ENCODE data around the gene MTHFD1L.

MTHFD1L gene

GRCh38 chr6:151010071-151010470 is 144.6 kb downstream of the MTHFD1L start:
- POLR2A ChIA-PET = no interaction called here
- DNase-seq (ENCODE audit: extremely low spot score) = no peak
- CTCF ChIA-PET = interaction anchor here (0.6 to 0.7 kb wide), 2 partner anchors 237 to 353 kb away, joined by 3 to 5 read pairs; no protein-coding TSS in a partner anchor

GRCh38 chr6:151012321-151013294 is 147.1 kb downstream of the MTHFD1L start:
- no peak for DNase-seq (ENCODE audit: extremely low spot score)
- CTCF ChIA-PET = interaction anchor here (0.6 to 3.6 kb wide), 6 partner anchors 14 to 362 kb away, joined by 3 to 42 read pairs (median 4); no protein-coding TSS in a partner anchor
- TF ChIP-seq FOXM1 (IDR thresholded peaks at IDR 0.05; ENCODE audit: borderline replicate concordance) (no peak), ZNF384 (IDR thresholded peaks at IDR 0.05) (no peak), SUZ12 (IDR thresholded peaks at IDR 0.05) (no peak), FOXK2 (IDR thresholded peaks at IDR 0.05) (no peak), LEF1 (IDR thresholded peaks at IDR 0.05; ENCODE audit: borderline replicate concordance) (no peak)
- POLR2A ChIA-PET = no interaction called here

More at GRCh38 chr6:151010071-151010470, 144.6 kb downstream of the MTHFD1L start:
- TF ChIP-seq FOXA1 (IDR thresholded peaks at IDR 0.05) (no peak), PKNOX1 (IDR thresholded peaks at IDR 0.05) (no peak), LEF1 (IDR thresholded peaks at IDR 0.05; ENCODE audit: borderline replicate concordance) (no peak), L3MBTL2 (conservative IDR thresholded peaks at IDR 0.05) (no peak)

- peak; percentile 77 for DNase-seq (ENCODE audit: extremely low spot score)
- ChIA-PET POLR2A (interaction anchor here (1.0 kb wide), 1 partner anchor 375 kb away, joined by 4 read pairs; no protein-coding TSS in a partner anchor), CTCF (interaction anchor here (0.6 to 3.6 kb wide), 21 partner anchors 8 to 1264 kb away, joined by 3 to 42 read pairs (median 4); no protein-coding TSS in a partner anchor)
- TF ChIP-seq CTBP1 (IDR thresholded peaks at IDR 0.05; ENCODE audit: borderline replicate concordance) (no peak), PKNOX1 (IDR thresholded peaks at IDR 0.05) (peak; percentile 40; the same call in 1 of the 2 replicates)
Measured at GRCh38 chr6:151014404-151015100, 149.1 kb downstream of the MTHFD1L start.

- ChIA-PET POLR2A (no interaction called here), CTCF (interaction anchor here (0.7 to 3.6 kb wide), 11 partner anchors 7 to 319 kb away, joined by 3 to 42 read pairs (median 8); no protein-coding TSS in a partner anchor)
- TF ChIP-seq NFRKB (IDR thresholded peaks at IDR 0.05) (no peak), FOXM1 (IDR thresholded peaks at IDR 0.05; ENCODE audit: borderline replicate concordance) (no peak), BHLHE40 (IDR thresholded peaks at IDR 0.05; ENCODE audit: borderline replicate concordance) (no peak), SP1 (IDR thresholded peaks at IDR 0.05) (no peak), CTBP1 (IDR thresholded peaks at IDR 0.05; ENCODE audit: borderline replicate concordance) (no peak), TARDBP (IDR thresholded peaks at IDR 0.05) (no peak), FOXK2 (IDR thresholded peaks at IDR 0.05) (no peak), ZNF384 (IDR thresholded peaks at IDR 0.05) (no peak)
- DNase-seq (ENCODE audit: extremely low spot score) = no peak
Measured at GRCh38 chr6:151015101-151015700, 149.7 kb downstream of the MTHFD1L start.

- POLR2A ChIA-PET = no interaction called here
- DNase-seq (ENCODE audit: extremely low spot score) = no peak
- CTCF ChIA-PET = interaction anchor here (0.6 kb wide), 1 partner anchor 8 kb away, joined by 8 read pairs; no protein-coding TSS in a partner anchor
- TF ChIP-seq CTBP1 (IDR thresholded peaks at IDR 0.05; ENCODE audit: borderline replicate concordance) = no peak
- no peak for TF ChIP-seq TARDBP (IDR thresholded peaks at IDR 0.05)
- no peak for TF ChIP-seq HDGF (IDR thresholded peaks at IDR 0.05; ENCODE audit: borderline replicate concordance)
- TF ChIP-seq LEF1 (IDR thresholded peaks at IDR 0.05; ENCODE audit: borderline replicate concordance) = no peak
- TF ChIP-seq SP1 (IDR thresholded peaks at IDR 0.05) = no peak
- TF ChIP-seq FOXM1 (IDR thresholded peaks at IDR 0.05; ENCODE audit: borderline replicate concordance) = no peak
- TF ChIP-seq SUZ12 (IDR thresholded peaks at IDR 0.05) = no peak
- no peak for TF ChIP-seq ARNT (IDR thresholded peaks at IDR 0.05)
- TF ChIP-seq ZNF384 (IDR thresholded peaks at IDR 0.05) = no peak
- no peak for TF ChIP-seq NFRKB (IDR thresholded peaks at IDR 0.05)
- TF ChIP-seq PKNOX1 (IDR thresholded peaks at IDR 0.05) = no peak
- no peak for TF ChIP-seq FOXA1 (IDR thresholded peaks at IDR 0.05)
Measured at GRCh38 chr6:151016107-151016506, 150.6 kb downstream of the MTHFD1L start.

GRCh38 chr6:151018046-151018445 is 152.5 kb downstream of the MTHFD1L start:
- no peak for TF ChIP-seq CTBP1 (IDR thresholded peaks at IDR 0.05; ENCODE audit: borderline replicate concordance)
- ChIA-PET CTCF (interaction anchor here (0.6 kb wide), 1 partner anchor 18 kb away, joined by 3 read pairs; no protein-coding TSS in a partner anchor), POLR2A (no interaction called here)
- no peak for DNase-seq (ENCODE audit: extremely low spot score)
